Epithelial cell of proximal tubule (primary cell): ENCODE measurements around the gene PNMT. TPM values are rescaled to one million over a fixed set of nuclear protein-coding genes. Genes with fewer than 3 reads are reported as not detected.

Experiments used
- DNase-seq: peaks from one replicate; pipeline ENCODE4 v3.0.0-alpha.2; 2011; ENCODE audit warnings: low read depth
- H3K4me3 ChIP-seq: 2 replicates; pipeline ENCODE4 v1.5.1; 2011; ENCODE audit warnings: low read depth, mild to moderate bottlenecking, low read length
- CTCF ChIP-seq: conservative IDR thresholded peaks from 2 replicates; pipeline ENCODE4 v1.5.1; 2012; ENCODE audit warnings: low read depth, mild to moderate bottlenecking, low read length
- total RNA-seq: library from RNA; depleted of rRNA; stranded (reverse); fragments of >200 nt; gene quantifications from 2 replicates; pipeline ENCODE4 v1.2.3, GENCODE V29; 2015

PNMT gene
- total RNA-seq, 1 donor from 2014 or later: not detected

GRCh38 chr17:39716073-39716818, 48.0 kb downstream of the PNMT start:
- no peak overlapping the region for H3K4me3 ChIP-seq
- TF ChIP-seq CTCF: no peak
- DNase-seq: no peak

- no peak overlapping the region for H3K4me3 ChIP-seq
- TF ChIP-seq CTCF: no peak
- DNase-seq: no peak
Measured at GRCh38 chr17:39716879-39717536, 48.8 kb downstream of the PNMT start.

GRCh38 chr17:39717660-39718059, 49.4 kb downstream of the PNMT start:
- no peak overlapping the region for H3K4me3 ChIP-seq
- DNase-seq: no peak
- no peak for TF ChIP-seq CTCF

GRCh38 chr17:39719563-39720355, 51.5 kb downstream of the PNMT start:
- no peak for TF ChIP-seq CTCF
- DNase-seq: no peak
- H3K4me3 ChIP-seq: no peak overlapping the region

Other genes with a start within 250 kb of the PNMT start
- 14.6 and 20.5 TPM in 2 replicates for gene MED1, start 217.2 kb upstream of the PNMT start, total RNA-seq
- gene CDK12, start 207.0 kb upstream of the PNMT start, total RNA-seq: 13.5 and 21.9 TPM in 2 replicates
- not detected in 2 replicates for gene NEUROD2, start 60.5 kb upstream of the PNMT start, total RNA-seq
- gene PPP1R1B, start 41.5 kb upstream of the PNMT start, total RNA-seq: not detected in 2 replicates
- gene STARD3, start 31.3 kb upstream of the PNMT start, total RNA-seq: 34.0 and 40.7 TPM in 2 replicates
- 0.07 TPM in 1 of 2 replicates, not detected in the other for gene TCAP, start 3.1 kb upstream of the PNMT start, total RNA-seq
- gene PGAP3, start 19.6 kb downstream of the PNMT start, total RNA-seq: 6.1 and 11.2 TPM in 2 replicates
- 29.4 and 53.3 TPM in 2 replicates for gene ERBB2, start 31.6 kb downstream of the PNMT start, total RNA-seq
- gene MIEN1, start 62.1 kb downstream of the PNMT start, total RNA-seq: 64.0 and 95.7 TPM in 2 replicates
- 20.1 and 42.0 TPM in 2 replicates for gene GRB7, start 69.5 kb downstream of the PNMT start, total RNA-seq
- 0.07 TPM in 1 of 2 replicates, not detected in the other for gene IKZF3, start 195.9 kb downstream of the PNMT start, total RNA-seq
- not detected in 2 replicates for gene ZPBP2, start 199.7 kb downstream of the PNMT start, total RNA-seq